ENCODE measurements around the gene TLE3. TPM values are rescaled to one million over a fixed set of nuclear protein-coding genes. Genes with fewer than 3 reads are reported as not detected.

TLE3 gene
- total RNA-seq, 2 experiments from 2014 or later, result 159 to 167 TPM

GRCh38 chr15:70100474-70101341 lies 3.0 kb upstream of the TLE3 start:
- CTCF ChIA-PET, result interaction anchor here (0.6 to 1.3 kb wide), 5 partner anchors 8 to 345 kb away, joined by 3 to 4 read pairs (median 3); no protein-coding TSS in a partner anchor
- Mint-ChIP-seq H3K27ac (peak overlapping the region; percentile 95), H3K9me3 (no peaks in the 10 kb centered on the region), H3K27me3 (peaks cover 9% of the 10 kb centered on the region), H3K4me3 (peak overlapping the region; percentile 98), H3K36me3 (ENCODE audit: low read depth) (peaks cover 19% of the 10 kb centered on the region), H3K4me1 (ENCODE audit: low read depth) (peaks cover 41% of the 10 kb centered on the region)
- Histone ChIP-seq H3K4me3 (ENCODE audit: low read length) (peak overlapping the region; percentile 49), H3K9me3 (ENCODE audit: control insufficient read depth in 1 of 2, insufficient read depth in 1 of 2, low read length in 2 of 2) (no peaks in the 10 kb centered on the region), H3K27me3 (ENCODE audit: control insufficient read depth in 1 of 2, insufficient read depth in 2 of 2, low read length in 2 of 2) (no peaks in the 10 kb centered on the region), H3K27ac (ENCODE audit: low read depth in 1 of 2, low read length in 2 of 2) (no peak overlapping the region), H3K36me3 (ENCODE audit: insufficient read depth, low read length) (no peaks in the 10 kb centered on the region), H3K4me1 (ENCODE audit: insufficient read depth, low read length) (peaks cover 40% of the 10 kb centered on the region)
- intact Hi-C loops (cut with DNase I, micrococcal nuclease), result loop anchor here in 1 of 2 experiments (2.0 kb wide), 2 partner anchors 158 to 344 kb away; no protein-coding TSS in a partner anchor
- peak; percentile 47 to 90 (median 60) for DNase-seq
- POLR2A ChIA-PET, result interaction anchor here (0.6 to 9.4 kb wide), 12 partner anchors 10 to 632 kb away, joined by 3 to 160 read pairs (median 4); no protein-coding TSS in a partner anchor
- TF ChIP-seq, protein P1, sequence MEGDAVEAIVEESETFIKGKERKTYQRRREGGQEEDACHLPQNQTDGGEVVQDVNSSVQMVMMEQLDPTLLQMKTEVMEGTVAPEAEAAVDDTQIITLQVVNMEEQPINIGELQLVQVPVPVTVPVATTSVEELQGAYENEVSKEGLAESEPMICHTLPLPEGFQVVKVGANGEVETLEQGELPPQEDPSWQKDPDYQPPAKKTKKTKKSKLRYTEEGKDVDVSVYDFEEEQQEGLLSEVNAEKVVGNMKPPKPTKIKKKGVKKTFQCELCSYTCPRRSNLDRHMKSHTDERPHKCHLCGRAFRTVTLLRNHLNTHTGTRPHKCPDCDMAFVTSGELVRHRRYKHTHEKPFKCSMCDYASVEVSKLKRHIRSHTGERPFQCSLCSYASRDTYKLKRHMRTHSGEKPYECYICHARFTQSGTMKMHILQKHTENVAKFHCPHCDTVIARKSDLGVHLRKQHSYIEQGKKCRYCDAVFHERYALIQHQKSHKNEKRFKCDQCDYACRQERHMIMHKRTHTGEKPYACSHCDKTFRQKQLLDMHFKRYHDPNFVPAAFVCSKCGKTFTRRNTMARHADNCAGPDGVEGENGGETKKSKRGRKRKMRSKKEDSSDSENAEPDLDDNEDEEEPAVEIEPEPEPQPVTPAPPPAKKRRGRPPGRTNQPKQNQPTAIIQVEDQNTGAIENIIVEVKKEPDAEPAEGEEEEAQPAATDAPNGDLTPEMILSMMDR (IDR thresholded peaks at IDR 0.05), result peak; percentile 18
- peak; percentile 33 for ATAC-seq (ENCODE audit: poor library complexity)

- ATAC-seq (ENCODE audit: poor library complexity) (no peak), DNase-seq (peak in 4 of 14 experiments; percentile 19 to 65 (median 48))
- intact Hi-C loops (cut with DNase I, micrococcal nuclease), result loop anchor here (2.0 to 10.0 kb wide), 9 partner anchors 55 to 688 kb away; partner anchors contain the start of genes KIF23 (in 1 of the 2) and RPLP1 (in 1 of the 2)
- H3K36me3 Mint-ChIP-seq (ENCODE audit: low read depth), result peaks cover 20% of the 10 kb centered on the region
- H3K9me3 Mint-ChIP-seq, result no peaks in the 10 kb centered on the region
- Histone ChIP-seq H3K4me1 (ENCODE audit: insufficient read depth, low read length) (peaks cover 46% of the 10 kb centered on the region), H3K4me3 (ENCODE audit: low read length) (peak overlapping the region; percentile 49), H3K27me3 (ENCODE audit: control insufficient read depth in 1 of 2, insufficient read depth in 2 of 2, low read length in 2 of 2) (no peaks in the 10 kb centered on the region), H3K9me3 (ENCODE audit: control insufficient read depth in 1 of 2, insufficient read depth in 1 of 2, low read length in 2 of 2) (no peaks in the 10 kb centered on the region), H3K27ac (ENCODE audit: low read depth in 1 of 2, low read length in 2 of 2) (no peak overlapping the region), H3K36me3 (ENCODE audit: insufficient read depth, low read length) (no peaks in the 10 kb centered on the region)
- H3K27ac Mint-ChIP-seq, result peak overlapping the region; percentile 95
- ChIA-PET CTCF (interaction anchor here (0.6 to 1.3 kb wide), 7 partner anchors 8 to 551 kb away, joined by 3 to 6 read pairs (median 3); no protein-coding TSS in a partner anchor), POLR2A (interaction anchor here (0.6 to 9.4 kb wide), 19 partner anchors 9 to 648 kb away, joined by 3 to 160 read pairs (median 6); partner anchors contain the start of gene RPLP1)
- TF ChIP-seq, protein P1 (IDR thresholded peaks at IDR 0.05), result no peak
- H3K4me1 Mint-ChIP-seq (ENCODE audit: low read depth), result peaks cover 44% of the 10 kb centered on the region
- peak overlapping the region; percentile 98 for H3K4me3 Mint-ChIP-seq
- H3K27me3 Mint-ChIP-seq, result peaks cover 9% of the 10 kb centered on the region
Measured at GRCh38 chr15:70099967-70100473, 2.3 kb upstream of the TLE3 start.
